Activated CD4-positive, alpha-beta T cell treated with anti-CD3 and anti-CD28 coated beads, Interleukin-2, amount 50 U/mL, for 1 hour (primary cell): ENCODE results near the gene PCDHB16.
"Not testable (repeated sequence)": the region's sequence is repeated elsewhere in the genome, so short reads cannot be mapped to it uniquely, and the experiment has no call there.

Experiments used
- DNase-seq: peaks from one replicate; pipeline ENCODE4 v3.0.0-alpha.2; 2020

PCDHB16 gene

DNA sequence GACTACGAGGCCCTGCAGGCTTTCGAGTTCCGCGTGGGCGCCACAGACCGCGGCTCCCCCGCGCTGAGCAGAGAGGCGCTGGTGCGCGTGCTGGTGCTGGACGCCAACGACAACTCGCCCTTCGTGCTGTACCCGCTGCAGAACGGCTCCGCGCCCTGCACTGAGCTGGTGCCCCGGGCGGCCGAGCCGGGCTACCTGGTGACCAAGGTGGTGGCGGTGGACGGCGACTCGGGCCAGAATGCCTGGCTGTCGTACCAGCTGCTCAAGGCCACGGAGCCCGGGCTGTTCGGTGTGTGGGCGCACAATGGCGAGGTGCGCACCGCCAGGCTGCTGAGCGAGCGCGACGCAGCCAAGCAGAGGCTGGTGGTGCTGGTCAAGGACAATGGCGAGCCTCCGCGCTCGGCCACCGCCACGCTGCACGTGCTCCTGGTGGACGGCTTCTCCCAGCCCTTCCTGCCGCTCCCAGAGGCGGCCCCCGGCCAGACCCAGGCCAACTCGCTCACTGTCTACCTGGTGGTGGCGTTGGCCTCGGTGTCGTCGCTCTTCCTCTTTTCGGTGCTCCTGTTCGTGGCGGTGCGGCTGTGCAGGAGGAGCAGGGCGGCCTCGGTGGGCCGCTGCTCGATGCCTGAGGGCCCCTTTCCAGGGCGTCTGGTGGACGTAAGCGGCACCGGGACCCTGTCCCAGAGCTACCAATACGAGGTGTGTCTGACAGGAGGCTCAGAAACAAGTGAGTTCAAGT, 2.1 kb downstream of the PCDHB16 start:
- DNase-seq: not testable (repeated sequence)

DNA sequence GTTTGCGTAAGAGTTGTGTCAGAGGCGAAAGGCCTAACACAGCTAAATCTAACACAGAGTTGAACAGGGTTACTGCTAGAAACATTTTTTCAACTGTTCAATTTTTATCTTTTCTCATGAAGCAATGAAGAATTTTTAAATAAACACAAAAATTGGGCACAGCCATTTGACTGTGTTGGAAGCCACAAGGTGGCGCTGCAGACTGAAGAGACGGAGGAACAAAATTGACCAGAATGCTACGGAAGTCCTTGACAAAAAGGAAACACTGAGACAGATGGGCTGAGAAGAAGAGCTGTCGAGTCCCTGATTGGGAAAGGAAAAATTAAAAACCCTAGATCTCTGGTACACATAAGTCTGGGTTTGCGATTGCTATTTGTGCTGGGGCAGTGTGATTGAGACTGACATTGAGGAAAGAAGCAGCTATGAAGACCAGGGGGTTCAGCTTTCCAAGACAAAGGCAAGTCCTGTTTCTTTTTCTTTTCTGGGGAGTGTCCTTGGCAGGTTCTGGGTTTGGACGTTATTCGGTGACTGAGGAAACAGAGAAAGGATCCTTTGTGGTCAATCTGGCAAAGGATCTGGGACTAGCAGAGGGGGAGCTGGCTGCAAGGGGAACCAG, 4.8 kb downstream of the PCDHB16 start, which contains the start of gene PCDHB9:
Gene PCDHB9 (plus strand): TSS at position 265 of the 616 bp plus-strand sequence. CDS start 158 bp downstream, at position 423.
- peak; percentile 27 for DNase-seq

DNA sequence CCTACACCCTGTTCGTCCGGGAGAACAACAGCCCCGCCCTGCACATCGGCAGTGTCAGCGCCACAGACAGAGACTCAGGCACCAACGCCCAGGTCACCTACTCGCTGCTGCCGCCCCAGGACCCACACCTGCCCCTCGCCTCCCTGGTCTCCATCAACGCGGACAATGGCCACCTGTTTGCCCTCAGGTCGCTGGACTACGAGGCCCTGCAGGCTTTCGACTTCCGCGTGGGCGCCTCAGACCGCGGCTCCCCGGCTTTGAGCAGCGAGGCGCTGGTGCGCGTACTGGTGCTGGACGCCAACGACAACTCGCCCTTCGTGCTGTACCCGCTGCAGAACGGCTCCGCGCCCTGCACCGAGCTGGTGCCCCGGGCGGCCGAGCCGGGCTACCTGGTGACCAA, 6.5 kb downstream of the PCDHB16 start:
- not testable (repeated sequence) for DNase-seq

DNA sequence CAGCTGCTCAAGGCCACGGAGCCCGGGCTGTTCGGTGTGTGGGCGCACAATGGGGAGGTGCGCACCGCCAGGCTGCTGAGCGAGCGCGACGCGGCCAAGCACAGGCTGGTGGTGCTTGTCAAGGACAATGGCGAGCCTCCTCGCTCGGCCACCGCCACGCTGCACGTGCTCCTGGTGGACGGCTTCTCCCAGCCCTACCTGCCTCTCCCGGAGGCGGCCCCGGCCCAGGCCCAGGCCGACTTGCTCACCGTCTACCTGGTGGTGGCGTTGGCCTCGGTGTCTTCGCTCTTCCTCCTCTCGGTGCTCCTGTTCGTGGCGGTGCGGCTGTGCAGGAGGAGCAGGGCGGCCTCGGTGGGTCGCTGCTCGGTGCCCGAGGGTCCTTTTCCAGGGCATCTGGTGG, 6.9 kb downstream of the PCDHB16 start:
- DNase-seq: not testable (repeated sequence)

DNA sequence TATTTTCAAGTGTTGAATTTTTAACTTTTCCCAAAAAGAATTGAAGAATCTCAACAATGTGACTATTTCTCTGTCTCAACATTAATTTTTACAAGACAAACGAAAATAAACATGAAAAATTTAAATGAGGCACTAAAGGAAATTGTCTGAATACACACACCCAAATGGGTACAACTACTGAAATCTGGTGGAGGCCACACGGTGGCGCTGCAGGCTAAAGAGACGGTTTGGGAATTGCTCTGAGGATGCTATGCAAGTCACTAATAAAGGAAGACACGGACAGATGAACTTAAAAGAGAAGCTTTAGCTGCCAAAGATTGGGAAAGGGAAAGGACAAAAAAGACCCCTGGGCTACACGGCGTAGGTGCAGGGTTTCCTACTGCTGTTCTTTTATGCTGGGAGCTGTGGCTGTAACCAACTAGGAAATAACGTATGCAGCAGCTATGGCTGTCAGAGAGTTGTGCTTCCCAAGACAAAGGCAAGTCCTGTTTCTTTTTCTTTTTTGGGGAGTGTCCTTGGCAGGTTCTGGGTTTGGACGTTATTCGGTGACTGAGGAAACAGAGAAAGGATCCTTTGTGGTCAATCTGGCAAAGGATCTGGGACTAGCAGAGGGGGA, 10.0 kb downstream of the PCDHB16 start, which contains the start of gene PCDHB10:
Gene PCDHB10 (plus strand): TSS at position 244 of the 616 bp plus-strand sequence. CDS start 200 bp downstream, at position 444.
- DNase-seq: peak; percentile 6

DNA sequence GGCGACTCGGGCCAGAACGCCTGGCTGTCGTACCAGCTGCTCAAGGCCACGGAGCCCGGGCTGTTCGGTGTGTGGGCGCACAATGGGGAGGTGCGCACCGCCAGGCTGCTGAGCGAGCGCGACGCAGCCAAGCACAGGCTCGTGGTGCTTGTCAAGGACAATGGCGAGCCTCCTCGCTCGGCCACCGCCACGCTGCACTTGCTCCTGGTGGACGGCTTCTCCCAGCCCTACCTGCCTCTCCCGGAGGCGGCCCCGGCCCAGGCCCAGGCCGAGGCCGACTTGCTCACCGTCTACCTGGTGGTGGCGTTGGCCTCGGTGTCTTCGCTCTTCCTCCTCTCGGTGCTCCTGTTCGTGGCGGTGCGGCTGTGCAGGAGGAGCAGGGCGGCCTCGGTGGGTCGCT, 12.1 kb downstream of the PCDHB16 start:
- not testable (repeated sequence) for DNase-seq

DNA sequence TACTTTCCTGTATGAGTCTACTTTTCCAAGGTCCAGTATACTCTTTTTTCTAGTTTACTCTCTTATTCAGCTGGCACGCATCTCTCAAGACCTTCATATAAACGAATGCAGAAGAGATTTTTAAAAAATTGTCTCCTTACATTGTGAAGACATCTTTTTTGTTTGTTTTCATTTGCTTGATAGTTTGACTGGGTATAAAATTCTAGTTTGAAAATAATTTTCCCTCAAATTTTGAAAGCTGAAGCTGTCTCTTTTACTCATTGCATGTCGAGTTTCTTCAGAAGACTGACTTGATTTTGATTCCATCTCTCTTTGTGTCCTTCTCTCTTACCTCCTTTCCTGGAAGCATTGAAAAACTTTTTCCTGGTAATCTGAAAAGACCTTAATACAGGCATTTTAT, 14.2 kb downstream of the PCDHB16 start:
- DNase-seq: no peak

DNA sequence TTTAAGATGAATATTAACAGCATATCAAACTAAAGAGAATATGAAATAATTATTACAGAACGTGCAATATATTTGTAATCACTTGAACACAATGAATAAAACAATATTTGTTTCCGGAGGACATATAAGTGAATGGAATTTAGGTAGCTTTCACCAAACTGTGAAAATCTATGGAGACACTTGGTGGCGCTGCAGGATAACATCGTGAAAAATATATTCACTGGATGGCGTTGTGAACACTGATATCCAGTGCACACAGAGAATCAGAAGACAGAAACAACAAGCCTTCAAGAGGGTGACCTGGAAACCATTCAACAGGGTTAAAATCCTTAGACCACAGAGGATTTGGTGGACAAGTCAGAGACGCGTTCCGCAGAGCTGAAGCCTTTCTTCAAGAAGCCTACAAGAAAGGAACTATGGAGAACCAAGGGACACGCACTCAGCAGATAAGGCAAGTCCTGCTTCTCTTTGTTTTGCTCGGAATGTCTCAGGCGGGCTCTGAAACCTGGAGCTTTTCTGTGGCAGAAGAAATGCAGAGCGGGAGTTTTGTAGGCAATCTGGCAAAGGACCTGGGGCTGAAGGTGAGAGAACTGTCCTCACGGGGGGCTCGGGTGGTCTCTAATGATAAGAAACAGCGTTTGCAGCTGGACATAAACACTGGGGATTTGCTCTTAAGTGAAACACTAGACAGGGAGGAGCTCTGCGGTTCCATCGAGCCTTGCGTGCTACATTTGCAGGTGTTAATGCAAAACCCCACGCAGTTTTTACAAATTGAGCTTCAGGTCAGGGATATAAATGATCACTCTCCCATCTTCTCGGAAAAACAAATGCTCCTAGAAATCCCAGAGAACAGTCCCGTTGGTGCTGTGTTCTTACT, 17.4 kb downstream of the PCDHB16 start, which contains the start of gene PCDHB11:
Gene PCDHB11 (plus strand): TSS at position 269 of the 877 bp plus-strand sequence. CDS start 148 bp downstream, at position 417.
- DNase-seq: no peak

DNA sequence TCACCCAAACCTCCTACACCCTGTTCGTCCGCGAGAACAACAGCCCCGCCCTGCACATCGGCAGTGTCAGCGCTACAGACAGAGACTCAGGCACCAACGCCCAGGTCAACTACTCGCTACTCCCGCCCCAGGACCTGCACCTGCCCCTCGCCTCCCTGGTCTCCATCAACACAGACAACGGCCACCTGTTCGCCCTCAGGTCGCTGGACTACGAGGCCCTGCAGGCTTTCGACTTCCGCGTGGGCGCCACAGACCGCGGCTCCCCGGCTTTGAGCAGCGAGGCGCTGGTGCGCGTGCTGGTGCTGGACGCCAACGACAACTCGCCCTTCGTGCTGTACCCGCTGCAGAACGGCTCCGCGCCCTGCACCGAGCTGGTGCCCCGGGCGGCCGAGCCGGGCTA, 18.9 kb downstream of the PCDHB16 start:
- DNase-seq: not testable (repeated sequence)

DNA sequence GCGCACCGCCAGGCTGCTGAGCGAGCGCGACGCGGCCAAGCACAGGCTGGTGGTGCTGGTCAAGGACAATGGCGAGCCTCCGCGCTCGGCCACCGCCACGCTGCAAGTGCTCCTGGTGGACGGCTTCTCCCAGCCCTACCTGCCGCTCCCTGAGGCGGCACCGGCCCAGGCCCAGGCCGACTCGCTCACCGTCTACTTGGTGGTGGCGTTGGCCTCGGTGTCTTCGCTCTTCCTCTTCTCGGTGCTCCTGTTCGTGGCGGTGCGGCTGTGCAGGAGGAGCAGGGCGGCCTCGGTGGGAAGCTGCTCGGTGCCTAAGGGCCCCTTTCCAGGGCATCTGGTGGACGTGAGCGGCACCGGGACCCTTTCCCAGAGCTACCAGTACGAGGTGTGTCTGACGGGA, 19.5 kb downstream of the PCDHB16 start:
- DNase-seq: not testable (repeated sequence)

DNA sequence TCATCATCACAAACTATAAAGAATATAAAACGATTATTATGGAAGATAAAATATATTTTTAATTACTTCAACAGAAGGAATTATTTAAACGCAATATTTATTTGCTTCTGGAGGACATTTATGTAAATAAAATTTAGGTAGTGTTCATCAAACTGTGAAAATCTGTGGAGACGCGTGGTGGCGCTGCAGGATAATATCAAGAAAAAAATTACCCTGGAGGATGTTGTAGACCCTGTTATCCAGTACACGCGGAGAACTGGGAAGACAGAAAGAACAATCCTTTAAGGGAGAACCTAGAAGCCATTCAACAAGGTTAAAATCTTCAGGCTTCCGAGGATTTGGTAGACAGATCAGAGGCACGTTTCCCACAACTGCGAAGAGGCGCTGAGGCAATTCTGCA, 26.3 kb downstream of the PCDHB16 start, which contains the start of gene PCDHB12:
Gene PCDHB12 (plus strand): TSS at position 242 of the 400 bp plus-strand sequence. CDS start 189 bp downstream, outside the sequence.
- no peak for DNase-seq

DNA sequence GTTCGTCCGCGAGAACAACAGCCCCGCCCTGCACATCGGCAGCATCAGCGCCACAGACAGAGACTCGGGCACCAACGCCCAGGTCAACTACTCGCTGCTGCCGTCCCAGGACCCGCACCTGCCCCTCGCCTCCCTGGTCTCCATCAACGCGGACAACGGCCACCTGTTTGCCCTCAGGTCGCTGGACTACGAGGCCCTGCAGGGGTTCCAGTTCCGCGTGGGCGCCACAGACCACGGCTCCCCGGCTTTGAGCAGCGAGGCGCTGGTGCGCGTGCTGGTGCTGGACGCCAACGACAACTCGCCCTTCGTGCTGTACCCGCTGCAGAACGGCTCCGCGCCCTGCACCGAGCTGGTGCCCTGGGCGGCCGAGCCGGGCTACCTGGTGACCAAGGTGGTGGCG, 28.1 kb downstream of the PCDHB16 start:
- not testable (repeated sequence) for DNase-seq

DNA sequence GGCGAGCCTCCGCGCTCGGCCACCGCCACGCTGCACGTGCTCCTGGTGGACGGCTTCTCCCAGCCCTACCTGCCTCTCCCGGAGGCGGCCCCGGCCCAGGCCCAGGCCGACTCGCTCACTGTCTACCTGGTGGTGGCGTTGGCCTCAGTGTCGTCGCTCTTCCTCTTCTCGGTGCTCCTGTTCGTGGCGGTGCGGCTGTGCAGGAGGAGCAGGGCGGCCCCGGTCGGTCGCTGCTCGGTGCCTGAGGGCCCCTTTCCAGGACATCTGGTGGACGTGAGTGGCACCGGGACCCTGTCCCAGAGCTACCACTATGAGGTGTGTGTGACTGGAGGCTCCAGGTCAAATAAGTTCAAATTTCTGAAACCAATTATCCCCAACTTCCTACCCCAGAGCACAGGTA, 28.7 kb downstream of the PCDHB16 start:
- DNase-seq: not testable (repeated sequence)

DNA sequence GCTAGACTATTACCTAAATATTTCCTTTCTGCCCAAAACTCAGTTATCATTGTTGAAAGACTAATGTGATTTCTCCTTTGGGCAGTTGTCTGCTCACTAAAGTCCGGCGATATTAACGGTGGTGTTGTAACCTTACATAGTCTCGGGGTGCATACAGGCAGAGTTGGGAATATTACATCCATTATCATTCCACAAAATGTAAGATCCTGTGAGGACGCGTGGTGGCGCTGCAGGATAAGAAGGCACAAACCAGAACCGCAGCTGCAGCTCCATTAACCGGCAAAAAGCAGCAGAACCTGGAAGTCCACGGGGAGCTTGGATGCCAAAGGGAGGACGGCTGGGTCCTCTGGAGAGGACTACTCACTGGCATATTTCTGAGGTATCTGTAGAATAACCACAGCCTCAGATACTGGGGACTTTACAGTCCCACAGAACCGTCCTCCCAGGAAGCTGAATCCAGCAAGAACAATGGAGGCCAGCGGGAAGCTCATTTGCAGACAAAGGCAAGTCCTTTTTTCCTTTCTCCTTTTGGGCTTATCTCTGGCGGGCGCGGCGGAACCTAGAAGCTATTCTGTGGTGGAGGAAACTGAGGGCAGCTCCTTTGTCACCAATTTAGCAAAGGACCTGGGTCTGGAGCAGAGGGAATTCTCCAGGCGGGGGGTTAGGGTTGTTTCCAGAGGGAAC, 31.6 kb downstream of the PCDHB16 start, which contains the start of gene PCDHB13:
Gene PCDHB13 (plus strand): TSS at position 264 of the 684 bp plus-strand sequence. CDS start 205 bp downstream, at position 469.
- peak; percentile 14 for DNase-seq

DNA sequence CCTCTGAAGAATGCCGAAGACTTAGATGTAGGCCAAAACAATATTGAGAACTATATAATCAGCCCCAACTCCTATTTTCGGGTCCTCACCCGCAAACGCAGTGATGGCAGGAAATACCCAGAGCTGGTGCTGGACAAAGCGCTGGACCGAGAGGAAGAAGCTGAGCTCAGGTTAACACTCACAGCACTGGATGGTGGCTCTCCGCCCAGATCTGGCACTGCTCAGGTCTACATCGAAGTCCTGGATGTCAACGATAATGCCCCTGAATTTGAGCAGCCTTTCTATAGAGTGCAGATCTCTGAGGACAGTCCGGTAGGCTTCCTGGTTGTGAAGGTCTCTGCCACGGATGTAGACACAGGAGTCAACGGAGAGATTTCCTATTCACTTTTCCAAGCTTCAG, 32.4 kb downstream of the PCDHB16 start:
- DNase-seq: not testable (repeated sequence)

DNA sequence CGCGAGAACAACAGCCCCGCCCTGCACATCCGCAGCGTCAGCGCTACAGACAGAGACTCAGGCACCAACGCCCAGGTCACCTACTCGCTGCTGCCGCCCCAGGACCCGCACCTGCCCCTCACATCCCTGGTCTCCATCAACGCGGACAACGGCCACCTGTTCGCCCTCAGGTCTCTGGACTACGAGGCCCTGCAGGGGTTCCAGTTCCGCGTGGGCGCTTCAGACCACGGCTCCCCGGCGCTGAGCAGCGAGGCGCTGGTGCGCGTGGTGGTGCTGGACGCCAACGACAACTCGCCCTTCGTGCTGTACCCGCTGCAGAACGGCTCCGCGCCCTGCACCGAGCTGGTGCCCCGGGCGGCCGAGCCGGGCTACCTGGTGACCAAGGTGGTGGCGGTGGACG, 33.3 kb downstream of the PCDHB16 start:
- DNase-seq: not testable (repeated sequence)

DNA sequence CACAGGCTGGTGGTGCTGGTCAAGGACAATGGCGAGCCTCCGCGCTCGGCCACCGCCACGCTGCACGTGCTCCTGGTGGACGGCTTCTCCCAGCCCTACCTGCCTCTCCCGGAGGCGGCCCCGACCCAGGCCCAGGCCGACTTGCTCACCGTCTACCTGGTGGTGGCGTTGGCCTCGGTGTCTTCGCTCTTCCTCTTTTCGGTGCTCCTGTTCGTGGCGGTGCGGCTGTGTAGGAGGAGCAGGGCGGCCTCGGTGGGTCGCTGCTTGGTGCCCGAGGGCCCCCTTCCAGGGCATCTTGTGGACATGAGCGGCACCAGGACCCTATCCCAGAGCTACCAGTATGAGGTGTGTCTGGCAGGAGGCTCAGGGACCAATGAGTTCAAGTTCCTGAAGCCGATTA, 33.8 kb downstream of the PCDHB16 start:
- not testable (repeated sequence) for DNase-seq

DNA sequence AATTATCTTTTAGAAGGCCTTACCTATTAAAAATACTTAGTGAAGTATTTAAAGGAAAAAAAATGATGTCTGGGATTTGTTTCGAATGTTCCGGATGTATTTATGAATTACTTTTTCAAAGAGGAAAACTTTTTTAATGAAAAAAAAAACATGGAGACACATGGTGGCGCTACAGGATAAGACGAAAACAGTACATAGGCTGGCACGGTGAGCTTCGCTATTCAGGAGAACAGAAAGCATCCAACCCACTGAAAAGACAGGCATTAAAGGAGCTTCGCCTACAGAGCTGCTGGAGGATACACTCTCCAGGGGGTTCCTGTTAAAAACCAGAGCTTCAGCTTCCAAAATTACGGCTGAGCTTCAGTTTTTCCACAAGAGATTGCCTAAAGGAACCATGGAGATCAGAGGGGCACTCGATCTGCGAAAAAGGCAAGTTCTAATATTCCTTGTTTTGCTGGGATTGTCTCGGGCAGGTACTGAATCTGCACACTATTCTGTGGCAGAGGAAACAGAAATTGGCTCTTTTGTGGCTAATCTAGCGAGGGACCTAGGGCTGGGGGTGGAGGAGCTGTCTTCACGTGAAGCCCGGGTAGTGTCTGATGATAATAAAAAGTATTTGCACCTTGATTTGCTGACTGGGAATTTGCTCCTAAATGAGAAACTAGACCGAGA, 41.1 kb downstream of the PCDHB16 start, which contains the start of gene PCDHB14:
Gene PCDHB14 (plus strand): TSS at position 232 of the 672 bp plus-strand sequence. CDS start 163 bp downstream, at position 395.
- DNase-seq: no peak

DNA sequence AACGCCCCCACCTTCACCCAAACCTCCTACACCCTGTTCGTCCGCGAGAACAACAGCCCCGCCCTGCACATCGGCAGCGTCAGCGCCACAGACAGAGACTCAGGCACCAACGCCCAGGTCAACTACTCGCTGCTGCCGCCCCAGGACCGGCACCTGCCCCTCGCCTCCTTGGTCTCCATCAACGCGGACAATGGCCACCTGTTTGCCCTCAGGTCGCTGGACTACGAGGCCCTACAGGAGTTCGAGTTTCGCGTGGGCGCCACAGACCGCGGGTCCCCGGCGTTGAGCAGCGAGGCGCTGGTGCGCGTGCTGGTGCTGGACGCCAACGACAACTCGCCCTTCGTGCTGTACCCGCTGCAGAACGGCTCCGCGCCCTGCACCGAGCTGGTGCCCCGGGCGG, 42.7 kb downstream of the PCDHB16 start:
- not testable (repeated sequence) for DNase-seq

DNA sequence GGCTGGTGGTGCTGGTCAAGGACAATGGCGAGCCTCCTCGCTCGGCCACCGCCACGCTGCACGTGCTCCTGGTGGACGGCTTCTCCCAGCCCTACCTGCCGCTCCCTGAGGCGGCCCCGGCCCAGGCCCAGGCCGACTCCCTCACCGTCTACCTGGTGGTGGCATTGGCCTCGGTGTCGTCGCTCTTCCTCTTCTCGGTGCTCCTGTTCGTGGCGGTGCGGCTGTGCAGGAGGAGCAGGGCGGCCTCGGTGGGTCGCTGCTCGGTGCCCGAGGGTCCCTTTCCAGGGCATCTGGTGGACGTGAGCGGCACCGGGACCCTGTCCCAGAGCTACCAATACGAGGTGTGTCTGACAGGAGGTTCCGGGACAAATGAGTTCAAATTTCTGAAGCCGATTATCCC, 43.2 kb downstream of the PCDHB16 start:
- not testable (repeated sequence) for DNase-seq
